ENCODE measurements around the gene CD74.

DNA sequence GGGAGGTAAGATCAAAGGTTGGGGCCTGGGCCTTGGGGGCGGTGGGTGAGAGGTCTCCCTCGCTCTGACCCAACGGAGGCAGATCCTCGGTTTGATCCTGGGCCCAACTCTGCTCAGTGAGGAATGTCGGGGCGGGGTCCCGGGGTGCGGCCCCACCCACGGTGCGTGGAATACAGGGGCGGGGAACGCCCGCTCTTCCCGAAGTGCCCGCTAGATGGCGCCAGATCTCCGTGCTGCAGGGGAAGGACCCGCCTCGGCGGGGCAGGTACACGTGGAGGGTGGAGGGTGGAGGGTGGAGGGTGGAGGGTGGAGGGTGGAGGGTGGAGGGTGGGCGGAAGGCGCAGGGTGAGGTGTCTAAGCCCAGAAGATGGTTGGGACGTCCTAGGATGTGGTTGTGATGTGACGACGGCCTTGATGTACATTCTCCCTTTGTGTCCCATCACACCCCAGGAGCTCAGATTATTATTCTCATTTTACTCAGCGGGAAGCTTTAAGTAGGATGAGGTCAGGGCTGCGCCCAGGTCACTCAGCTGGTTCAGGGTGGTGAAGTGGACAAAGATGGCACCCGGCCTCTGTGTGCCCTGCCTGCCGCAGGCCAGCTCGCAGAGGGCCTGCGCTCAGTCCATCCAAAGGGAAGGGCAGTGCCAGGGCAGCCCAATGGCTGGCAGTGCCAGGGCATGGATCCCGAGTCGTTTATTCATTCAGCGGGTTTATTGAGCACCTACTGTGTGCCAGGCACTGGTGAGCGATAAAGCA, 46.3 kb upstream of the CD74 start:
- TF ChIP-seq CTCF (IDR thresholded peaks at IDR 0.05; ENCODE audit: low read depth, low read length) (peak; percentile 58), EZH2phosphoT487 (IDR thresholded peaks at IDR 0.05; ENCODE audit: low read depth) (no peak)

Data from OCI-LY3 (cell line).